EH (cell line): Measurements from ENCODE around the gene PC.

Source experiments
- DNase-seq: peaks from one replicate; pipeline ENCODE4 v3.0.0-alpha.2; 2015; ENCODE audit warnings: low read depth

Gene PC

DNA sequence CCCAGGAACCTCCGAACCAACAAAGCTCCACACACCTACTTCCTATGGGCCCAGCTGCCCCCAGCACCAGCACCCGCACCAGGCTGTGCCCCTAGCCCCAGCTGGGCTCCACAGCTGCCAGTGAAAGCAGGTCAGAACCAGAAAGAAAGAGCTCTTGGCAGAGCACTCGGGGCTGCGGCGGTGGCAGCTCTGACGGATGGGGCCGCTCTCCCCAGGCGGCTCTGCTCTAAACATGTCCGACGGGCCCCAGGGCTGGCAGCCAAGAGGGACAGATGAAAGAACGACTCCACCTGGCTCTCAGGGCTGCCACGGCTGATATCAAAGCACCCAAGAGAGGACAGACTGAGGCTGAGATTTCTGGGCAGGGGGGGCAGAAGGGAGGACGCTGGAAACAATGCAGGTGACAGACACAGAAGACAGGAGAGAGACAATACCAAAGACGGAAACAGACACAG lies 75.6 kb downstream of the PC start:
- no peak for DNase-seq

DNA sequence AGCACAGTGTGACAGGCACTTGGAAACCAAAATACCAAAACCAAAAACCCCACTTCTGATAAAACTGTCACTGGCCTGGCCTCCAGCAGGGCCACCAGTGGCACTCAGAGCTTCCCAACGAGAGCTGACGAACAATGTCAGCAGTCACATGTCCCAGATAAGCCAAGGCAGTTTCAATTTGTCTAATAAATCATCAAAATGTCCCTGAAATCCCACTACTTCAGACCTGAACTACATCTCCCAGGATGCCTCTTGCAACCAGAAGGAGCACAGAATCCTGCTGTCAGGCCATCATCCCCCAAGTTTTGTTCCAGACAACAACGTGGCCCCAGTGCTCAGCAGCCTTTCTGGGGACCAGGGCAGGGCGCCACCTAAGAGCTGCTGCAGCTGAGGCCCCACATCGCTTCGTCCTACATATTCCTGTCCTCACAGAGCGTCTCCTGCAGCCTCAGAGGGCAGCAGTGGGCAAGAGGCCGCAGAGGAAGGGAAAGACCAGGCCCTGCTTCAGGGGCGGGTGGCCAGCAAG lies 76.2 kb downstream of the PC start:
- DNase-seq: no peak

GRCh38 chr11:66881451-66881835 lies 76.7 kb downstream of the PC start:
- no peak for DNase-seq

DNA sequence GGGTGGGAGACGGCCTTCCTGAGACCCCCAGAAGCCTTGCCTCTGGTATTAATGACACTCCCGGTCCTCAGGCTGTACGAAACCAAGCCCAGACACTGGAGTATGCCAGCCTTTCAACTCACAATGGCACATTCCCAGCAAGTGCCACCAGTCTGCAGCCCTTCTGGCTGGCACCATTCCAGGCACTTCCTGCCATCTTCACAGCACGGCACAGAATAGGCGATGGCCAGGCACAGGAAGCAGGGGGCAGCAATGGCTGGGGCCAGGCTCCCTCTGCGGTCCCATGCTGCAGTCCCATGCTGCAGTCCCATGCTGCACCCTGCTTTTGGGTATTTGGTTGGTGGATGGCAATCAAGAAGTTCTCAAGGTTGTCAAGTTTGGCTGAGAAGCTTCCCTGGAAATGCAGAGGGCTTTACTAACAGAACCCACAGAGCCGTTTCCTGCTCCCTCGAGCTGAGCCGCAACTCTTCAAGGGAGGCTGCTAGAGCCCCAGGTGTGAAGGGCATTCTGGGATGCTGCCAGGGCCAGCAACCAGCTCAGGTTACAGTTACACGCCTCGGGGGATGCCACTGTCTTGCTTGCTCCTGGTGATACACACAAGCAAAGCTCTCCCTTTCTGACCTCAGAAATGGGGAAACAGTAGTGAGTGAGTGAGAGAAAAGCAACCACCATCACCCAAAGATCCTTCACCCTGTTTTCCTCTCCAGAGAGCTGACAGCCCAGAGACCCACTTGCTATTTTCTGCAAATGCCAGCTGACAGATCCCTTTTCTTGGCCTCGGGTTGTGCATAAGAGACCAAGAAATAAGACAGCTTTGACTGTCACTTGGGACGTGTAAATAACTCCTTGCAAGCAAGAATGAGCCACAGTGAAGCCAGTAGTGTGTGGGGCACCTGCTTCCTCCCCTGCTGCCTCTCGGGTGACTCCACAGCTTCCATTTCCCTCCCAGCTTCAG lies 77.4 kb downstream of the PC start:
- no peak for DNase-seq

DNA sequence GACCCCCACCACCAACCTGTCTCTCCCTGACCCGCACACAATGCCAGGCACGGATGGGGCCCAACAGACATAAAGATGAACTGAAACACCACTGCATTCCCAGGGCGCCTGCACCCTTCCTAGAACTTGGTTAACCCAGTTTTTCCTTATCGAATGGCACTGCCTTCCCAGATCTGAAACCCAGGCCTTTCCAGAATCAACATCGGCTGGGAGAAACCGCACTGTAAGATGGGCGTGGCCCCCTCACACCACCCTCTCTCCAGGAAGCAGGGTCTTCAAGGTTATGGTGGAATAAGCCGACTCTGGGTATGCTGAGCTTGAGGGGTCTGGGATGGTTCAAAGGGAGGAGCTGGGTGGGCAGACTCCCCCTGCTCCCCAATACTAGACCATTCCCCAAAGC lies 78.2 kb downstream of the PC start:
- DNase-seq: no peak

GRCh38 chr11:66879583-66879982 lies 78.6 kb downstream of the PC start:
- no peak for DNase-seq

DNA sequence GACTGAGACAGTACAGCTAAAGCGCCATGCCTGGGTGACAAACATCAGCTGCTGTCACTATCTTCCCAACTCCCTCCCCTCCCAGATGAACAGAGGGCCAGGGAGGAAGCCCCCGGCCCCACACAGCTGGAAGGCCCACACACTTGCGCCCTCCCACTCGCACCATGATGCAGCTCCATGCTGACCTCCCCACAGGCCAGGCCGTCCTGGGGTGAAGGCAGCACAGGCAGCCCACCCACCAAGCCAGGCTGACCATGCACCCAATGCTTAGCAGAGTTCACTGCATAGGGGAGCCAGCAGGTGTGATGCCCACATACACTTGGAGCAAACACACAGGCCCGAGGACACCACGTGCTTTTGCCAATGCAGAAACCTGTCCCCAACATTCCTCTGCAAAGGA lies 79.2 kb downstream of the PC start:
- DNase-seq: no peak

DNA sequence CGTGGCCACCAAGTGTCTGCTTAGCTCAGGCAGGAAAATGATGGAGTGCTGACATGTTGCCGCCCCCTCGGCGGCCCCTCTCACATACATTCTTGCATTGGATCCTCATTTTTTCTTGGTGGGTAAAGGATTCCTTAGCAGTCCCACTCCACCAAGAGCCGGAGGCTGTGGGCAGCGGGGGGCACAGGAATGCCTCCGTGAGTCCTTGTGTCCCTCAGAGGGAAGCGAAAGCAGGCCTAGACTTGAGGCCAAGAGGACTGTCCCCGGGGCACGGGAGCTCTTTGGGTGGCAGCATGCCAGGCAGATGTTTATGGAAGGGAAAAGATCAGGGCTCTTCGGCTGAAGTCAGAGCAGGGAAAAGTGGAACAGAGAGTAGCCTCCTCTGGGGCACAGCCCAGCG lies 79.7 kb downstream of the PC start:
- DNase-seq: peak; percentile 46

GRCh38 chr11:66877588-66878385 lies 80.4 kb downstream of the PC start:
- DNase-seq: no peak

GRCh38 chr11:66875378-66875777 lies 82.8 kb downstream of the PC start:
- DNase-seq: no peak

- DNase-seq: no peak
Measured at GRCh38 chr11:66874232-66874631, 84.0 kb downstream of the PC start.

DNA sequence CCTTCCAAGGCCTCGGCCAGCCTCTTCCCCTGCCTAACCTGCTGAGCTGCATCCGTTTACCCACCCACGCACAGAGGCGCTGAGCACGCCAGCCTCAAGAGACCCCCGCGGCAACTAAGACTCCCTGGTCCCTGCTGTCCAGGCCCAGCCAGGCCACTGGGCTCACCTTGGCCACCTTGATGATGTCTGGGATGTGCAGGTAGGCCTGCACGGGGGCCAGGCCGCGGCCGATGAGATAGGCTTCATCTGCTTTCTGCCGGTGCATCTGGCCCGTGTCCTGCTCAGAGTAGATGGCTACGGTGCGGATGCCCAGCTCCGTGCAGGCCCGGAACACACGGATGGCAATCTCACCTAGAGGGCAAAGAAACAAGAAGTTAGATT lies 86.7 kb downstream of the PC start:
- DNase-seq: no peak

GRCh38 chr11:66870616-66871520 lies 87.3 kb downstream of the PC start:
- DNase-seq: no peak

GRCh38 chr11:66870131-66870530 lies 88.1 kb downstream of the PC start:
- no peak for DNase-seq

DNA sequence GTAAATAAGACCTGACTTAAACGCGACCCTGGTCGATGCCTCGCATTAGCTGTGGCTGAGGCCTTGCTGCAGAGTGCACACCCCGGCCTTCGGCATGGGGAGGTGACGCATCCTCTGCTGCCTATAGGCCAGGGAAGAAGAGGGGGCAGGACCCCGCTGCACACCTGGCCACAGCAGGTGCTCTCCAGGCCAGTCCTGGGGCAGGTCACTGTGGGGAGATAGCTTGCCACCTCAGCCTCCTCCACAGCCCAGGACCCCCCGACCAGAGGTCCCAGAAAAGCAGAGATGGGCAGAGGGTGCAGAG lies 88.7 kb downstream of the PC start:
- DNase-seq: no peak

GRCh38 chr11:66868726-66869566 lies 89.2 kb downstream of the PC start:
- DNase-seq: no peak

DNA sequence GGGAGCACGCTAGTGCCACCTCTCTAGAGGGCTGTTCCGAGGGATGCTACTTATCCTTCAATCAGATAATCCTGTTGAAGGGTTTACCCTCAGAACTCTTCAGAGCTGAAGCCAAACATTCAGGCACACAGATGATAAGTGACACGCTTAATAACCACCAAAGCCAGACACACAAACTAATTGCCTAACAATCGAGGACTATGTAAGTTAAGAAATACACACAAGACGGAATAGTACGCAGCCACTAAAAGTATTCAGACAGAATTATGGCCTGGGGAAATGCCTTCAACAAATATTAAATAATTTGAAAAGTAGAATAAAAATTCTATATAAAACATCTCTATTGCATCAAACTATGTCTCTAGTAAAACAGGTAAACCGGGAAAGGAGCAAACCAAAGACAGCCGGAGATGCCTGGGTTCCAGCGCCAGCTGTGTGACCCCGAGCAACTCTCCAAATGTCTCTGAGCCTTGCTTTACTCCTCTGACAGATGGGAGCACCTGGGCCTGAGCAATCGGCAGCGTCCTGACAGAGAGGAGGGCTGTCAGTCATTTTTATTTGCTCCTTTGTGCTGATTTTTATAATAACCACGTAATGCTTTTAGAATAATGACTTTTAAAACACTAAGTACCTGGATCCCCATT lies 90.0 kb downstream of the PC start:
- DNase-seq: no peak

DNA sequence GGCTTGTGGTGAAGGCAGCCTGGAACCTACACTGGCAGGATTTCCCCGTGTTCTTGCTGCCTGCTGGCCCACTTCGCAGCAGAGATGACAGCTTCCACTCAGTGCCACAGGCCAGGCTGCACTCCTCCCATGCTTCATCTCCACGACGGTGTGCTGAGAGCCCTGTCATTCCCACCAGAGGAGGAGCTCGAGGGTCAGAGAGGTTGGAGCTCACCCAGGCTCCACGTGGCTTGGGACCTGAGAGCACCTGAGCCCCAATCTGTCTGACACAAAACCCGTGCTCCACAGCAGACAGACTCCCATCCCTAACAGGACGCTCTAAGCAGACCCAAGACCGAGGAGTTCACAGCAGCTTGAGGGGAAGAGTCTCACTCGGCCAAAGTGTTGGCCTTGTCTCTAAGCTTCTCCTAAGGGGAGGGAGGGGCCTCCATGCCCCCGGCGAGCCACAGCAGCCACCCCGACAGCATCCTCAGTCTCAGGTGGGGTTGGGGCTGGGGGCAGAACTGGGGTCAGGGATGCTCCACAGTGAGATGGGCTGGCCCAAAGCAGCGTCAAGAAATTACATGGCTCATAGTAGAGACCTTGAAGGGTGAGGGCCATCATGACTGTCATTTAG lies 90.7 kb downstream of the PC start:
- no peak for DNase-seq

DNA sequence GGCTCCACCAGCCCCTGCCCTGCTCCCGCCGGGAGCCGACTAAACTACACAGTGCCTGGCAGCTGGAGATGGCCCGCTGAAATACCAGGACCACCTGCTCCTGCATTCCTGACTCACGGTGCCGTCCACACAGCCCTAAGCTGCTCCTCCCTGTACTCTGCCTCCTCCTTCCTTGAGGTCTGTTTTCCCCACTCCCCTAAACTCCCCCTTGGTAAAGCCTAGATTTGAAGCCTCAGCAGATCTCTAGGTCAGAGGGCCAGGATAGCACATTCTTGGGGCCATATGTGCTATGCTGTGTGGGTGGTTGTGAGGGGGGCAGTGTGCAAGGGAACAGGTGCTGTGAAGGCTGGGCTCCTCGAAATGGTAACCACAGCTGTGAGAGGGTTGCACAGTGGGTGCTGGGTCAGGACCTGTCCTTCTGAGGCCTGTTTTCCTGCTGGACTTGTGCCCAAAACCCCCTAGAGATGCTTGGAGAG lies 91.6 kb downstream of the PC start:
- no peak for DNase-seq

- DNase-seq: no peak
Measured at GRCh38 chr11:66866007-66866406, 92.2 kb downstream of the PC start.
